ENCODE data around the gene TFDP2.

The TFDP2 gene

DNA sequence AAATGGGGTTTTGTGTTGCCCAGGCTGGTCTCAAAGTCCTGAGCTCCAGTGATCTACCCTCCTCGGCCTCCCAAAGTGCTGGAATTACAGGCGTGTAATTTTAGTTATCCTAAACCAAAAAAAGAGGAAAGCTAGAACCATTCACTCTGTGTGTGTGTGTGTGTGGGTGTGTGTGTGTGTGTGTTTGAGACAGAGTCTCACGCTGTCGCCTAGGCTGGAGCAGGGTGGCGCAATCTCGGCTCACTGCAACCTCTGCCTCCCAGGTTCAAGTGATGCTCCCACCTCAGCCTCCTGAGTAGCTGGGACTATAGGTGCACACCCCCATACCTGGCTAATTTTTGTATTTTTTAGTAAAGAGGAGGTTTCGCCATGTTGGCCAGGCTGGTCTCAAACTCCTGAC is 84.0 kb downstream of the TFDP2 start:
- DNase-seq: no peak

DNA sequence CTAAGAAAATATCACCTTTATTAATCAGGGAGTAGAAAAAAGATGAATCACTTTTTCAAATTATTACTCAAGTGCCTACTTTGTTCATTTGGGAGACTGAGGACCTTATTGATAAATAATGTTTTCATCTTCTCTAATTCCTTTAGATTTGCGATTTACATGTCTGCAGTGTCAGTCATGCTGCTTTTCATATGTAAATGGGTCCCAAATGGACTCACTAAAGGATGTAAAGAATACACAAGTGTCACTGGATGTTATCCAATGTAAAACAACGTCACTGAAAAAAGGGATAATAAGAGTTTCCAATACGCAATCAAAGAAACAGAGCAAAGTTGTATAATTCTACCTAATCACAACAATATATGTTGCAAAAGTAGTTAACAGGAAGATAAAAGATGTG is 84.9 kb downstream of the TFDP2 start:
- DNase-seq: no peak

DNA sequence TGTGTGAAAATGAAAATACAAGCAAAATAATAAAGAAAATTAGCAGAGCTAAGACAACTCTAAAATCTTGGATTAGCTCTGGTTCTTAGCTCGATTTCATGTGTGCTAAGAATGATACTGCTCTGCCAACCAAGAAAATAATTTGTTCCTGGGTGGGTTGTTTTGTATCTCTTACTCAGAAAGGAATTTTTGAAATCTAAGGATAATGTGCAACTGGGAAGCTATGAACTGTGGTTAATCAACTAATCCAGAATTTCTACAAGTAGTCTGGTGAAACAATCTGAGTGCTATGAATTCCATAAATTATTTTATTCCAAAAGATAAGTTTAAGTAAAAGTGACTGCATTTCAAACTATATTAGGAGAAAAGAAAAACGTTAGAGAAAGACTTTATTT is 92.0 kb downstream of the TFDP2 start:
- no peak for DNase-seq

DNA sequence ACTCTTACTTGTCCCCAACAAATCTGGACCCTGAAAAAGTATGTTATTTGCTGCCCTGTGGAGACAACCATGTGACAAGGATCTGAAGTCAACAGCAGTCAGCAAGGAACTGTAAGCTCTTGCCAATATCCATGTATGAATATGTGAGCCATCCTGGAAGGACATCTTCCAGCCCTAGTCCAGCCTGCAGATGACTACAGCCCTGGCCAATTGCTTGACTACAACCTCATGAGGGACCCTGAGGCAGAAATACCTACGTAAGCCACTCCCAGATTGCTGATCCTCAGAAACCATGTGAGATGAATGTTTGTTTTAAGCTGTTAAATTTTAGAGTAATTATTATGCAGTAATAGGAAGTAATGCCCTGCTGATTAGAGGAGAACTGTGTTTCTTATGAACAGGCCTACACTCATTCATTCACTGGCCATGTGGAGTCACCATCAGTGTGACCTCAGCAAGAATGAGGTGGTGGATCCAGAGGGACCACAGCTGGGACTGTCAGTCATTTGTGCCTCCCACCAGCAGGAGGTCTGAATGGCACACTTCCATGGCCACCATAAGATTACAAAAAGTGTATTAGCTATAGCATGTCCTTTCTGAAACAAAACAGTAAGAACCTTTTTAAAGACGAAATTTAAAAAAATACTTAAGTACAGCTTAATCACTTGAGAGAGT is 92.6 kb downstream of the TFDP2 start:
- no peak for DNase-seq

DNA sequence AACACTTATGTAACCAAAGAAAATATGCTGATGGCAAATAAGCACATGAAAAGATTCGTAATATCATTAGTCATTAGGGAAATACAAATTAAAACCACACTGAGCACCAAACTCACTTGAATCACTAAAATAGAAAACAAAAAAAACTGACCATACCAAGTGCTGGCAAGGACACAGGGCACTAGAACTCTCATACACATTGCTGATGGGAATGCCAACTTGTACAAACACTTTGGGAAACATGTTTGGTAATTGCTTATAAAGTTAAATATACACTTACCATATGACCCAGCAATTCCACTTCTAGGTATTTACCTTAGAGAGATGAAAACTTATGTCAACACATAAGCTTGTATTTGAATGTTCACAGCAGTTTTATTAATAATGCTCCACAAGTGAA is 95.5 kb downstream of the TFDP2 start:
- DNase-seq: no peak

DNA sequence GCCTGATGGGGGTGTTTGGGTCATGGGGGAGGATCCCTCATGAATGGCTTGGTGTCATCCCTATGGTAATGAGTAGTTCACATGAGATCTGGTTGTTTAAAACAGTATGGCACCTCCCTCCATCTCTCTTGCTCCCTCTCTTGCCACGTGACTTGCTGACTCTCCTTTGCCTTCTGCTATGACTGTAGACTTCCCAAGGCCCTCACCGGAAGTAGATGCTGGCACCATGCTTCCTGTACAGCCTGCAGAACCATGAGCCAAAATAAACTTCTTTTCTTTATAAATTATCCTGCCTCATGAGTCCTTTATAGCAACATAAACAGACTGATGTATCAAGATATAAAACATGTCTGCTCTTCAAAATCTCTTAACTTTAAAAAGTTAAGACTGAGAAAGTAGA is 96.1 kb downstream of the TFDP2 start:
- DNase-seq: no peak

DNA sequence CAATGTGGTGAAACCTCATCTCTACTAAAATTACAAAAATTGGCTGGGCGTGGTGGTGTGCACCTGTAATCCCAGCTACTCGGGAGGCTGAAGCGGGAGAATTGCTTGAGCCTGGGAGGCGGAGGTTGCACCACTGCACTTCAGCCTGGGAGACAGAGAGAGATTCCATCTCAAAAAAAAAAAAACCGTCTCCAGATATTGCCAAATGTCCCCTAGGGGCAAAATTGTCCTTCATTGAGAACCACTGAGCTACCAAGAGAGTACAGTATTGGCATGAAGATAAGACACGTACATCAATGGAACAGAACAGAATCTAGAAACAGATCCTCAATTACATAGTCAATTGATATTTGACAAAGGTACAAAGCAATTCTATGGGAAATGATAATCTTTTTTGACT is 98.0 kb downstream of the TFDP2 start:
- no peak for DNase-seq

DNA sequence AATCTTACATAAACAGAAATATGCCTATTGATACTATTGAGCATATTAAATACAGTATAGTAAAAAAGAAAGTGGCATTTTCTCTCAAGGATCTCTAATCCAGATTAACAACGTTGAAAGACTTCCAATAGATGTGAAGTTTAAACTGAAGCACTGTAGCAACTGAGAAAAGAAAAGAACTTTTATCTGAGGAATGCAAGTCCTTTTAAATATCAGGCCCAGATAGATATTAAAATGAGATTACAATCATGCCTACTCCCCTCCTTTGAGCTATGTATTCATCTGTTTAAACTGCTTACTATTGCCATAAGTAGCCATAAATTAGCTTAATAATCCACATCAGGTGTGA is 102.3 kb downstream of the TFDP2 start:
- no peak for DNase-seq

DNA sequence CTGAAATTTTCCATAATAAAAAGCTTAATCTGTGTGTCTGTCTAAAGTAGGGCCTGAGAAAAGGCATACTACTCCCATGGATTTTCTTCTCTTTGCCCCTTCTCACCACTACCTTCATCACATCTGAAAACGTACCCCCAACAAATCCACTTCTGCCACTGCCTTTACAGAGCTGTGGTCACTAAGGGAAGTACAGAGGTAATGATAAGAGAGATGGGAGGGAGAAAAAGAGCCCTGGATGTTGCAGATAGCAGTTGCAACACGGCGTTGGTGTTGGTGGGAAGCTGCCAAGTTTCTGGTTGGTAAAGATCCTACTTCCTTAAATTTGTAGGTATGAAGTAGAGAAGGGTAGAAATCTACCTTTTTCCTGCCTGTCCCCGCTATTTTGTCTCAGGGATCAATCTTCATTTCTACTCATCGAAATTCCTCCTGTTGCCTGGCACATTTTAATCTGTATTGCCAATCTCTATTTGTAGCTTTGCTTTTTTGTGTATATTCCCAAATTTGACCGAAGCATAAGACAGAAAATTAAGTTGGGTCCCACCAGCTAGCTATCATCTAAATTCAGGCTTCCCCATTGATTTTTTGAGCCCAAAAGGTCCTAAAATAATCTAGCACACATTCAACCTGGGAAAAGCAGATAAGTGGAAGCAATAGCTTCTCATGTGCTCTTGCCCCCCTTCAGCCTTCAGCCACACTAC is 102.9 kb downstream of the TFDP2 start:
- DNase-seq: no peak

DNA sequence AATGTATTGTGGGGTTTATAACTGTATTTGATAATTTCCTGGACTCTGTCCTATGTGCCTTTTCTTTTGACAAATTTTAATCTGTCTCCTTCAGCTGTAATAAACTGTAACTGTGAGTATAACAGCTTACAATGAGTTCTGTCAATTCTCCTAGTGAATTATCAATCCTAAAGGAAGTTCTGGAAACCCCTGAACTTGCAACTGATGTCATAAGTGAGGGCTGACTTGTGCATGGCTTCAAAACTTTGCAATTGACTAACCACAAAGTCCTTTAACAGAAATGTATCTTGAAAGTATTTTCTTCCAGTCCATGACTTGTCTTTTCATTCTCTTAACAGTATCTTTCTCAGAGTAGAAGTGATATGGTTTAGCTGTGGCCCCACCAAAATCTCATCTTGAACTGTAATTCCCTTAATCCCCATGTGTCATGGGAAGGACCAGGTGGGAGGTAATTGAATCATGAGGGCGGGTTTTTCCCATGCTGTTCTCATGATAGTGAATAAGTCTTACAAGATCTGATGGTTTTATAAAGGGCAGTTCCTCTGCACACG is 108.3 kb downstream of the TFDP2 start:
- no peak for DNase-seq

DNA sequence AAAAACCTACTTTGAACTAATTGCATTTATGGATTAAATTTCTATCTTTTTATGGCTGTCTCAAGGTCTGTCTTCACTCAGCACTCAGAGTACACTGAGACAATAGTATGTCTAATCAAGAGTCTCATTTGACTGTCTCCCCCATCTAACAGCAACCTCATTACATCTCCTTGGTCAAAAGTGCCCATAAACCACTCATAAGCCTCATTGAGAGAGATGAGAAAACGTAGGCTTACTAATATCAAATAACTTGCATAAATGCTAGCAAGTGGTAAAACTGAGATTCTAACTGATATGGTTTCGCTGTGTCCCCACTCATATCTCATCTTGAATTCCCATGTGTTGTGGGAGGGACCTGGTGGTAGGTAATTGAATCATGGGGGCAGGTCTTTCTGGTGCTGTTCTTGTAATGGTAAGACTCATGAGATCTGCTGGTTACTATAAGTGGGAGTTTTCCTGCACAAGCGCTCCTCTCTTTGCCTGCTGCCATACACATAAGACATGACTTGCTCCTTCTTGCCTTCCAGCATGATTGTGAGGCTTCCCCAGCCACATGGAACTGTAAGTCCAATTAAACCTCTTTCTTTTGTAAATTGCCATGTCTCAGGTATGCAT is 113.9 kb downstream of the TFDP2 start:
- no peak for DNase-seq

DNA sequence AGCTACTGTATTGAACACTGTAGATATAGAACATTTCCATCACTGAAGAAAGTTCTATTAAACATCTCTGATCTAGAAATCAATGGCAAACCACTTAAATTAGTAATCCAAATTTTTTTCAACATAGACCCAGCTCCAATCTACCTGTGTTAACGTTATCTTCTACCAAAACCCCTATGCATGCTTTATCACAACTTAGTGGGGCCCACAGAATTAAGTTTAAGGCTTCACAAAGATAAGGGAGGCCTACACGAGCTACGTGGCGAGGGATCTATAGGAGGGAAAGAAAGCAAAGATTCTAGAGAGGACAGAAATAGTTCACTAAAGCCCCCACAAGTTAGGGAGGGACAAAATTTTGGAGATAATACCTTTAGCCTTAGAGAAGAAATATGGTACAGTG is 116.1 kb downstream of the TFDP2 start:
- no peak for DNase-seq

DNA sequence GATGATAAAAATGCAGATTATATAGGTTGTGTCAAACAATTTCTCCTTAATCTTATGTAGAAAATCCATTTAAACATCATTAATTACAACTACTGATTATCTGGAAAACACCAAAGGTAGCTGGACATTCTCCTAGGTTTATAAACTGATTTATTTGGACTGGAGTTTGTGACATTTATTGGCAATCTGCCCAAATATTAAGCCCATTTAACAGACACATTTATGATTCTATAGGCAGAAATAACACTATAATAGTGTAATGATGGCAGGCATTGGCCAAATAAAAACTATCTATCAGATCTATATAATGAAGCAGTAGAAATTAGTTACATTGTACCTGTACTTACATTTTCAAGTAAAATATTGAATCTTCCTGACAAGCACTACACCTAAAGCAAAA is 117.8 kb downstream of the TFDP2 start:
- no peak for DNase-seq

DNA sequence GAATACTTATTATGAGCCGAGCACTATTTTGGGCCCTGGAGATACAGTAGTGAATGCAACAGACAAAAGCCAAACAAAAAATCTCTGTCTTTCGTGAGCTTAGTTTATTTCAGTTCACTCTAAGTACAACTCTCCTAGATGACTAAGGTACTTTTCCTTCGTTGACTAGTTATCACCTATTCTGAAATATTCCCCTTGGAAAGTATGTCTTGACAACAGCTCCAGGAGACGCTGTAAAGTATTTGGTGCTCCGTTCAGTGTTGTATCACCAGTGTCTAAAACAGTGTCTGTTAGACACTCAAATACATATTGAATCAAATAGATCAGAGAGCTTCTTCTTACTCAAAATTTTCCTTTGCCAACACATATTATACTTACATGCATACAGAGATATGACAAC is 119.6 kb downstream of the TFDP2 start:
- no peak for DNase-seq

DNA sequence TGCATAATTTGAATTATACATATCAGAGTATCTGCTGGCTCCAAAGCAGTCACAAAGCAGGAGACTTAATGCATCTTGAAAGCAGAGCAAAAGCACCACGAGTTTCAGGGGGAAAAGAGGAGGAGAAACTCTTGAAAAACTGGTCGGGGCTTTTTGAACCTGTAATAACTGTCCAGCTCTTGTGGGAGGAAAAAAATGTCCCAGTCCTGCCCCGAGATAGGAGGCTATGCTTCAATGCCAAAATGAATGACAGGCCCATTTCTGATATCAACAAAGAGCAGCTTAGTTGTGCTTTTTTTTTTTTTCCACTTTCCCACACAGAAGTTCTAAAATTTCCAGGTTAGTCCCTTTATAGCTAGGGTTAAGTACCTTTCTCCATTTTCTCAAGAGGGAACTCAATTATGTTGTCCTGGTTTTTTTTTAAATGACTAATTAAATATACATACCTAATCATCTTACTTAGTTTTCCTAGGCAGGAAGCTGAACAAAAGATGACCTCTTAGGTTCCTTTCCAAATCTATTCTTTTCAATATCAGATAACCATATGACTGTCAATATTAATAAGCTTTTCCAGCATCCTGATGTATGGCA is 120.2 kb downstream of the TFDP2 start:
- no peak for DNase-seq

DNA sequence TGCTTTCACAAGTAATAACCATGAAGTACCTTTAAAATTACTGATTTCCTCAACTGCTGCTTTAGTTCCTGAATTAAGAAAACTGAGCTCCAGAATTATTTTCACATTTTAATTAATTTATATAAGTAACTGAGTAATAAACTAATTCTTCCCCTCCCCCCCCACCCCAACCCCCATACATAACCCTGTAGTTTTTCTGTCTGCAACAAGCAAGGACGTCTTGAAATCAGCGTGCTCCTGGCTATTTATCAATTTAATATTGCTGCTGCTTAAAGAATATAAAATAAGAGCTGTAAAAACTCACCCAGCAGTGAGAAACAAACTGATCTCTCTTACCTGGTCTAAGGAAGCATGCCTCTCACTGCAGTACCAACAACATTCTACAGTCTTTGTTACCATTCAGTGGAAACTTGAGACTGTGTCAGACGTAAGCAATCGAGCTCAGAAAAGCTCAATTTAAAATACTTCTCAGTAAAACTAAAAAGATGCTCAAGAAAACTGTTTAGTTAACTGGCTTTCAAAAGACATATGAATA is 121.0 kb downstream of the TFDP2 start:
- no peak for DNase-seq

DNA sequence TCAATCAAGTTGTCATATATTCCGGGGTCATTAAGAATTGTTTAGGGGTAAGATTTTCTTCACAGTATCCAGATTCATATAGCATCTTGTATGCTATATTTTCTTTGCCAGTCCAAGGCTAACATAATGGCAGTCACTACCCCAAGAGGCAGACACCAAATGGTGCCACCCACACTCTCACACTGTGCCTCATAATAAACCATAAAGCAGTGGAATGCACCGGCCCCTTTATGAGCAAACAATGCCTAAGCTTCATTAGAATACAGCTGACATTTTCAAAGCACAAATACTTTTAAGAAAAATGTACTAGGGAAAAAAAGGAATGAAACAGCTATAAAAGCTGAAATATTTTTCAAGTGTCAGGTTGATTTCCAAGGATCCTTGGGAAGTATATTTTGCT is 121.6 kb downstream of the TFDP2 start:
- no peak for DNase-seq

DNA sequence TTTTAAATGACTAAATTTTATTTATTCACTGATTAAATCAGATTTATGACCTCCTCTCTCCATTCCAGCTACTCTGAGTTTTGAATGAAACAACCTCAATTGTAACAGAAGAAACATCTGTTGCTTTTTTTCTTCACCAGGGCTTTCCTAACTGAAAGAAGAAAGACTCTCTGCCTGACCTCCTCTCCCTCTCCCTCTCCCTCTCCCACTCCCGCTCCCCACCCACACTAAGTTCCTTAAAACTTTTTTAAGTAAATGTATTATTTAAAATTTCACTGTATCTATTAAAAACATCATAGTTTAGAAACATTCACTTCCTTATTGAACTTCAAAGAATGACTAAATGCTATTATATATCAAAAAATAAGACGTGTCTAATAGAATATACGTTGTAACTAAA is 122.0 kb downstream of the TFDP2 start:
- DNase-seq: no peak

DNA sequence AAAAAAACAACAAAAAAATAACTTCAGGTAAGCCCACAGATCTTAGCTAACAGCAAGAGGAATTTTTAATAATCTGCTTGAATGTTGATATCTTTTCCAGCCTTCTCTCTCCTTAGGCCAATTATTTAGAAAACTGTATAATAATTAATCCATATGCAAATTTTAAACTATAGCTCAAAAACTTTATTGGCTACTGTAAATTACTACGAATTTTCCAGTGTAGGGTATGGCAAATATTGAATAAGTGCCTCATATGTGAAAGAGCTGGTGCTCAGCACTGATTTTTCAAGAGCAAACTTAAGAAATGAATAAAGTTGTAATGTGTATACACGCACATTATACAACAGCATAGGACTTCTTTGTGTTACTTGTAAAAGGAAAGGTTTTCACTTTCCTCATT is 123.0 kb downstream of the TFDP2 start:
- no peak for DNase-seq

DNA sequence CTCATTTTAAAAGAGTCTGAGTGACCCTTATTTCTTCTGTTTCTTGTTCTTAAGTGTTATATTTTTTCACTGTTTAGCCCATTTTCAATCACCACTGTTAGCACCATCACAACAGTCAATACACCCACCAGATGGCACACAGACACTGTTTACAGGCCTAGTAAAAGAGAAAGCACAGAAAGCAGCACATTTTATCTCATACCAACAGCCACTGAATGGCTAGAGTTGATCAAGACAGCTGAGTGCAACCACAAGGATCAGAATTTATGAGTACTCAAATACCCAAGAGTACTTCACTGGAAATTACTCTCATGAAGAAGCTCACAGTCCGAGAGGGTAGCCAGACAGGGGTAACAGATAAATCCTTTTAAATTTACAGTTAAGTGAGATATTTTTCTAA is 127.0 kb downstream of the TFDP2 start:
- DNase-seq: no peak

DNA sequence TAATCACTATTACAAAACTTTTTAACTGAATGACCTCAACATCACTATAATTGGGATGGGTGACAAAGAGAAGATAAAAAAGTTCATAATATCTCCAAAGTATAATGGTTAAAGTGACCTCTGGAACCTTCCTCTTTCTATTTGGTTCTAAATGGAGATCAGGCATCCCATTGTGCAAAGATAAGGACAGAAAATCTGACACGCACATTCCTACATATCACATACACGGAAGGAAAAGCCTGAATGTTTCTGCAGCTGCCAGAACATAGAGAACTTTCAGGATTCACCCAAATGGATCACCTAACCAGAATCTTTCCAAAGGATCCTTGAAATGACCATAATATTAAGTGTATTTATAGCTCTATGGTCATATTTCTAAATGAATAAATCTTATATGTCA is 128.2 kb downstream of the TFDP2 start:
- no peak for DNase-seq

DNA sequence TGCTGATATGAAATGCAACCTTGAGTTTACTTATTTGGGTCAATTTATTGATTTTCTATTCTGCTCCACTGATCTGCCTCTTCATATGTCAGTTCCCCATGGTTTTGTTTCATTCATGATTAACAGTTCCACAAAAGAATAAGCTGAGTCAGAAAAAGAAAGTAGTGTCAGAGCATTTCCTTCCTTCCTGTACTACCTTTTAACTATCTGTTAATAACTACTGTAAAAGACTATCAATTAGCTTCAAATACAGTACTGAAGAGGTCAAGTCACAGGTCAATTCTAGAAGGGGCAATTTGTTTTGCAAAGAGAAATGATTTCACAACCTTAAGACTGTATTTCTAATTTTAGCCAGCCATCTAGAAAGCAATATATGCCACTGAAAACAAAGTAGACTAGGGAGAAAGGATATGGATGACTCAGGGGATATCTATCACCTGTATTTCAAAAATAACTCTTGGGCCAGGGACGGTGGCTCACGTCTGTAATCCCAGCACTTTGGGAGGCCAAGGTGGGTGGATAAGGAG is 129.5 kb downstream of the TFDP2 start:
- no peak for DNase-seq

DNA sequence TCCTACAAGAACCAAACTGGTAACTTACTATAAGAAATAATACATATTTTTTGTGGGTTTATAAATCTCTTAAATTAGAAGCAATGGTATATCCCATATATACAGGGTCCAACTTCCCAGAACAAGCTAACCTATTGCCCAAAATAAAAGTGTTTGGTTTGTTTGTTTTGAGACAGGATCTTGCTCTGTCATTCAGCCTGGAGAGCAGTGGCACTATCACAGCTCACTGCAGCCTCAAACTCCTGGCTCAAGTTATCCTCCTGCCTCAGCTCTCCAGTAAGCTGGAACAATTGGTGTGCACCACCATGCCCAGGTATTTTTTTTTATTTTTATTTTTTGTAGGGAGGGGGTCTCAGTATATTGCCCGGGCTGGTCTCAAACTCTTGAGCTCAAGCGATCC is 135.4 kb downstream of the TFDP2 start:
- DNase-seq: no peak
